SW 1271 (cell line): Measurements from ENCODE around the gene ZMYND11.

ENCODE experiments used
- DNase-seq, 2 experiments: peaks; one replicate each; lab custom pipeline; 2025; lab: John Stamatoyannopoulos, UW

The ZMYND11 gene

GRCh38 chr10:191703-192518, 56.7 kb downstream of the ZMYND11 start:
- DNase-seq = no peak

- DNase-seq = no peak
Measured at GRCh38 chr10:194281-194680, 59.0 kb downstream of the ZMYND11 start.

- DNase-seq = no peak
Measured at GRCh38 chr10:200405-200804, 65.2 kb downstream of the ZMYND11 start.

- no peak for DNase-seq
Measured at GRCh38 chr10:201328-201771, 66.1 kb downstream of the ZMYND11 start.

- no peak for DNase-seq
Measured at GRCh38 chr10:208616-209015, 73.4 kb downstream of the ZMYND11 start.

GRCh38 chr10:209357-209756, 74.1 kb downstream of the ZMYND11 start:
- no peak for DNase-seq

- DNase-seq = no peak
Measured at GRCh38 chr10:210297-210696, 75.0 kb downstream of the ZMYND11 start.

GRCh38 chr10:215444-215843, 80.2 kb downstream of the ZMYND11 start:
- no peak for DNase-seq

GRCh38 chr10:218798-219197, 83.5 kb downstream of the ZMYND11 start:
- DNase-seq = no peak

GRCh38 chr10:219731-220472, 84.6 kb downstream of the ZMYND11 start:
- DNase-seq = no peak

GRCh38 chr10:224571-224970, 89.3 kb downstream of the ZMYND11 start:
- DNase-seq = no peak

- DNase-seq = no peak
Measured at GRCh38 chr10:226018-226417, 90.8 kb downstream of the ZMYND11 start.

GRCh38 chr10:227014-227413, 91.8 kb downstream of the ZMYND11 start:
- no peak for DNase-seq

- DNase-seq = no peak
Measured at GRCh38 chr10:228366-228765, 93.1 kb downstream of the ZMYND11 start.

- no peak for DNase-seq
Measured at GRCh38 chr10:230758-231157, 95.5 kb downstream of the ZMYND11 start.

GRCh38 chr10:232061-232460, 96.8 kb downstream of the ZMYND11 start:
- no peak for DNase-seq

GRCh38 chr10:232878-233277, 97.6 kb downstream of the ZMYND11 start:
- no peak for DNase-seq

- DNase-seq = no peak
Measured at GRCh38 chr10:234708-235406, 99.6 kb downstream of the ZMYND11 start.

- no peak for DNase-seq
Measured at GRCh38 chr10:235915-236314, 100.7 kb downstream of the ZMYND11 start.

GRCh38 chr10:239109-239508, 103.9 kb downstream of the ZMYND11 start:
- DNase-seq = no peak

- DNase-seq = no peak
Measured at GRCh38 chr10:241451-241850, 106.2 kb downstream of the ZMYND11 start.

GRCh38 chr10:241966-242643, 106.8 kb downstream of the ZMYND11 start:
- no peak for DNase-seq
